Memory B cell (primary cell): ENCODE data around the gene PYGL.
"Not testable (repeated sequence)": the region's sequence is repeated elsewhere in the genome, so short reads cannot be mapped to it uniquely, and the experiment has no call there.

ENCODE experiments used
- ATAC-seq: fragments of 150-1000 bp; cut with Tn5 transposase; 2 replicates; pipeline ENCODE4 v1.10.0; 2021; ENCODE audit warnings: low read depth, mild to moderate bottlenecking, moderate library complexity
- DNase-seq, 2 donors: peaks; one replicate each; pipeline ENCODE4 v3.0.0; 2022; ENCODE audit warnings: low spot score in 2 of 2
- H3K27ac Mint-ChIP-seq: one replicate; pipeline ENCODE4 v1.8.0; 2022; ENCODE audit warnings: mild to moderate bottlenecking, moderate library complexity, mixed read lengths
- H3K27me3 Mint-ChIP-seq: one replicate; pipeline ENCODE4 v1.8.0; 2022; ENCODE audit warnings: mixed read lengths
- H3K36me3 Mint-ChIP-seq: one replicate; pipeline ENCODE4 v1.8.0; 2022; ENCODE audit warnings: mild to moderate bottlenecking, mixed read lengths
- H3K4me1 Mint-ChIP-seq: one replicate; pipeline ENCODE4 v1.8.0; 2022; ENCODE audit warnings: mixed read lengths
- H3K4me3 Mint-ChIP-seq: one replicate; pipeline ENCODE4 v1.8.0; 2022; ENCODE audit warnings: mild to moderate bottlenecking, moderate library complexity, mixed read lengths
- H3K9me3 Mint-ChIP-seq: one replicate; pipeline ENCODE4 v1.8.0; 2022; ENCODE audit warnings: mixed read lengths

PYGL gene

GRCh38 chr14:50967103-50967502, 22.8 kb upstream of the PYGL start:
- Mint-ChIP-seq H3K36me3 (no peaks in the 10 kb centered on the region), H3K9me3 (no peaks in the 10 kb centered on the region), H3K27me3 (peaks cover 10% of the 10 kb centered on the region), H3K4me3 (no peak overlapping the region), H3K27ac (no peak overlapping the region), H3K4me1 (no peaks in the 10 kb centered on the region)
- no peak for DNase-seq
- no peak for ATAC-seq

- no peak for ATAC-seq
- Mint-ChIP-seq H3K27me3 (peaks cover 12% of the 10 kb centered on the region), H3K27ac (no peak overlapping the region), H3K4me1 (peaks cover 2% of the 10 kb centered on the region), H3K4me3 (no peak overlapping the region), H3K9me3 (no peaks in the 10 kb centered on the region), H3K36me3 (no peaks in the 10 kb centered on the region)
- no peak for DNase-seq
These were observed 20.6 kb upstream of the PYGL start for GRCh38 chr14:50964683-50965390.

DNA sequence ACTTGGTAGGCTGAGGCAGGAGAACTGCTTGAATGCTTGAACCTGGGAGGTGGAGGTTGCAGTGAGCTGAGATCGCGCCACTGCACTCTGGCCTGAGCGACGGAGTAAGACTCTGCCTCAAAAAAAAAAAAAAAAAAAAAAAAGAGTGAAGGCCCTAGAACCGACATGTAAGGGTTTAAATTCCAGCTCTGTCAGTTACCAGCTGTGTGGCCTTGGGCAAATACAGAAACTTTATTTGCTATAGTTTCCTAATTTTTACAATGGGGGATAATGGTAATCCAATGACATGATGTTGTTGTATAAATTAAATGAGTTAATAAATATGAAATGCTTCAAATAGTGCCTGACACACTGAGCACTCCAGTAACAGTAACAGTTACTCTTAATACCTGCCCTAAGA, 19.6 kb upstream of the PYGL start:
- H3K4me3 Mint-ChIP-seq = no peak overlapping the region
- ATAC-seq = no peak
- H3K36me3 Mint-ChIP-seq = no peaks in the 10 kb centered on the region
- H3K4me1 Mint-ChIP-seq = peaks cover 2% of the 10 kb centered on the region
- H3K27me3 Mint-ChIP-seq = peaks cover 12% of the 10 kb centered on the region
- no peak overlapping the region for H3K27ac Mint-ChIP-seq
- H3K9me3 Mint-ChIP-seq = no peaks in the 10 kb centered on the region
- no peak for DNase-seq

- DNase-seq (no peak), ATAC-seq (no peak)
- H3K36me3 Mint-ChIP-seq = no peaks in the 10 kb centered on the region
- H3K4me1 Mint-ChIP-seq = peaks cover 2% of the 10 kb centered on the region
- no peak overlapping the region for H3K27ac Mint-ChIP-seq
- no peak overlapping the region for H3K4me3 Mint-ChIP-seq
- H3K9me3 Mint-ChIP-seq = no peaks in the 10 kb centered on the region
- peaks cover 11% of the 10 kb centered on the region for H3K27me3 Mint-ChIP-seq
These were observed 17.4 kb upstream of the PYGL start for GRCh38 chr14:50961605-50962221.

- no peaks in the 10 kb centered on the region for H3K9me3 Mint-ChIP-seq
- no peak overlapping the region for H3K27ac Mint-ChIP-seq
- H3K27me3 Mint-ChIP-seq = peaks cover 4% of the 10 kb centered on the region
- no peaks in the 10 kb centered on the region for H3K36me3 Mint-ChIP-seq
- no peak for ATAC-seq
- peaks cover 2% of the 10 kb centered on the region for H3K4me1 Mint-ChIP-seq
- no peak for DNase-seq
- no peak overlapping the region for H3K4me3 Mint-ChIP-seq
These were observed 13.0 kb upstream of the PYGL start for GRCh38 chr14:50957296-50957695.

DNA sequence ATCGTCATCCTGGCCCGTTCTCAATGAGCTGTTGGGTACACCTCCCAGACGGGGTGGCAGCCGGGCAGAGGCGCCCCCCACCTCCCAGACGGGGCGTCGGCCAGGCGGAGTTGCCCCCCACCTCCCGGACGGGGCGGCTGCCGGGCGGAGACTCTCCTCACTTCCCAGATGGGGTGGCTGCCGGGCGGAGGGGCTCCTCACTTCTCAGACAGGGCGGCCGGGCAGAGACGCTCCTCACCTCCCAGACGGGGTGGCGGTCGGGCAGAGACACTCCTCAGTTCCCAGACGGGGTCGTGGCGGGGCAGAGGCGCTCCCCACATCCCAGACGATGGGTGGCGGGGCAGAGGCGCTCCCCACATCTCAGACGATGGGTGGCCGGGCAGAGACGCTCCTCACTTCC, 12.1 kb upstream of the PYGL start:
- not testable (repeated sequence) for H3K27me3 Mint-ChIP-seq, ATAC-seq, H3K9me3 Mint-ChIP-seq, H3K36me3 Mint-ChIP-seq, H3K4me3 Mint-ChIP-seq, H3K4me1 Mint-ChIP-seq, H3K27ac Mint-ChIP-seq, DNase-seq

DNA sequence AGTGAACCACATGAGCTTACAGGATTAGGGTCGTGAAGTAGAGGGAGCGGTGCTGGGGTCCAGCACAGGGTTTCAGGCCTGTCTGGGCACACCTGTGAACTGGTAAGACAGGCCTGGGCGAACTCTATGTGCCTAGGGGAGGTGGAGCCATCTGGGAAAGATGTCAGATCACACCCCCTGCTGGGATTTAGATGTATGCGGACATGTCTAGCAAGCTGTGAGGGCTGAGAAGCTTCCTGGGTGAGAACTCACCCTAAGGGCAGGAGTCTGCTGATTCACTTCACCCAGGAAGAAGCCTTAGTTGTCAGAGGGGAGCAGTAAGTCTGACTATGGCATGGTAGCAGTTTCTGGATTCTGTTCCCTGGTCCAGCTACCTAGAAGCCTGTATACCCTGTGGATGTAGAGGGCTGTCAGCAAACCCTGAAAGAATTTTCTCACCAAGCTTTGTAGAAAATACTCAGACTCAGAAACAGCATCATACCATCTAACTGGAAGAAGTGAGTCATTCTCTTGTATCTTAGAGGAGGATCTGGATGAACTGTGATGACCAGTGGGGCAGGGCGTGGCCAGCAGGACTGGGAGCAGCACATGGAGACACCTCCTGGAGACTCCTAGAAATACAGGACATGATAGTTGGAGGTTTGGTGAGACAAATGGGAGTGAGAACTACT, 11.2 kb upstream of the PYGL start:
- Mint-ChIP-seq H3K27me3 (peaks cover 2% of the 10 kb centered on the region), H3K36me3 (no peaks in the 10 kb centered on the region), H3K4me3 (no peak overlapping the region), H3K27ac (no peak overlapping the region), H3K9me3 (no peaks in the 10 kb centered on the region), H3K4me1 (no peaks in the 10 kb centered on the region)
- DNase-seq (no peak), ATAC-seq (no peak)

- H3K4me1 Mint-ChIP-seq = no peaks in the 10 kb centered on the region
- no peak overlapping the region for H3K4me3 Mint-ChIP-seq
- no peak overlapping the region for H3K27ac Mint-ChIP-seq
- DNase-seq = no peak
- no peaks in the 10 kb centered on the region for H3K36me3 Mint-ChIP-seq
- H3K9me3 Mint-ChIP-seq = no peaks in the 10 kb centered on the region
- peak; percentile 55 for ATAC-seq
- H3K27me3 Mint-ChIP-seq = peaks cover 2% of the 10 kb centered on the region
These were observed 10.6 kb upstream of the PYGL start for GRCh38 chr14:50954811-50955372.

GRCh38 chr14:50953502-50953901, 9.2 kb upstream of the PYGL start:
- Mint-ChIP-seq H3K9me3 (no peaks in the 10 kb centered on the region), H3K36me3 (no peaks in the 10 kb centered on the region), H3K27me3 (peaks cover 2% of the 10 kb centered on the region), H3K27ac (no peak overlapping the region), H3K4me1 (no peaks in the 10 kb centered on the region), H3K4me3 (no peak overlapping the region)
- no peak for DNase-seq
- ATAC-seq = no peak

DNA sequence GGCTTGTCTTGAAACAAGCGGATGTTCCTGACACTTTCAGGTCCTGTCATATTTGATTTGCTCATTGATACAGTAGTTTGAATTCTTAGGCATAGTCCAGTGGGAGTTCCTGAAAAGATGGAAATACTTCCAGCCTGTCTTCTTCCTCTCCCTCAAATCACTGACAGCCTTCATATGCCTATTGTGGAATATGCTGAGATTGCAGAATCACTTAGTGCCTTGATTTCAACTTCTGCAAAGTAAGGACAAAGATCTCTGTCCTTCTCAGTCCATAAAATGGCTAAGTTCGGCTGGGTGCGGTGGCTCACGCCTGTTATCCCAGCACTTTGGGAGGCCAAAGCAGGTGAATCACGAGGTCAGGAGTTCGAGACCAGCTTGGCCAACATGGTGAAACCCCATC, 6.7 kb upstream of the PYGL start:
- Mint-ChIP-seq H3K4me1 (no peaks in the 10 kb centered on the region), H3K4me3 (no peak overlapping the region), H3K27me3 (peaks cover 2% of the 10 kb centered on the region), H3K36me3 (no peaks in the 10 kb centered on the region), H3K27ac (no peak overlapping the region), H3K9me3 (no peaks in the 10 kb centered on the region)
- DNase-seq (no peak), ATAC-seq (no peak)

DNA sequence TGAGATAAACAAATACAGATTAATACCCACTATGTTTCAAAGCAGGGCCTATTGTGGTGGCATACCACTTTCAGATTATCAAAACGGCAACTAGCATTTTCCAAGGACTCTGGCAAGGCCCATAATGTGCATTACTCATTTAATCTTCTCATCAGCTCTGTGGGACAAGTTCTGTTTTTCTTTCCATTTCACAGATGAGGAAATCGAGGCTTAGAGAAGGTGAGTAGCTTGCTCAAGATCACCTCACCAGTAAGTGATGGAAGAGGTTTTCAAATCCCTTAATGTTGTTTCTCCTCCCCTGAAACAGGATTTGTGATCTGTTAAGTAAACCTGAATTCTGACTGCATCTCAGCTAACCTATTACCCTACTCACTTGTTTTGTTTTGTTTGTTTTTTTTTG, 3.9 kb upstream of the PYGL start:
- H3K36me3 Mint-ChIP-seq = no peaks in the 10 kb centered on the region
- DNase-seq (no peak), ATAC-seq (no peak)
- H3K9me3 Mint-ChIP-seq = no peaks in the 10 kb centered on the region
- peaks cover under 1% of the 10 kb centered on the region for H3K27me3 Mint-ChIP-seq
- no peak overlapping the region for H3K4me3 Mint-ChIP-seq
- H3K4me1 Mint-ChIP-seq = peaks cover 9% of the 10 kb centered on the region
- no peak overlapping the region for H3K27ac Mint-ChIP-seq

- Mint-ChIP-seq H3K27me3 (peaks cover 2% of the 10 kb centered on the region), H3K4me1 (peaks cover 12% of the 10 kb centered on the region), H3K9me3 (no peaks in the 10 kb centered on the region), H3K4me3 (no peak overlapping the region), H3K36me3 (no peaks in the 10 kb centered on the region), H3K27ac (no peak overlapping the region)
- DNase-seq = no peak
- ATAC-seq = no peak
These were observed 3.2 kb upstream of the PYGL start for GRCh38 chr14:50947446-50947845.

DNA sequence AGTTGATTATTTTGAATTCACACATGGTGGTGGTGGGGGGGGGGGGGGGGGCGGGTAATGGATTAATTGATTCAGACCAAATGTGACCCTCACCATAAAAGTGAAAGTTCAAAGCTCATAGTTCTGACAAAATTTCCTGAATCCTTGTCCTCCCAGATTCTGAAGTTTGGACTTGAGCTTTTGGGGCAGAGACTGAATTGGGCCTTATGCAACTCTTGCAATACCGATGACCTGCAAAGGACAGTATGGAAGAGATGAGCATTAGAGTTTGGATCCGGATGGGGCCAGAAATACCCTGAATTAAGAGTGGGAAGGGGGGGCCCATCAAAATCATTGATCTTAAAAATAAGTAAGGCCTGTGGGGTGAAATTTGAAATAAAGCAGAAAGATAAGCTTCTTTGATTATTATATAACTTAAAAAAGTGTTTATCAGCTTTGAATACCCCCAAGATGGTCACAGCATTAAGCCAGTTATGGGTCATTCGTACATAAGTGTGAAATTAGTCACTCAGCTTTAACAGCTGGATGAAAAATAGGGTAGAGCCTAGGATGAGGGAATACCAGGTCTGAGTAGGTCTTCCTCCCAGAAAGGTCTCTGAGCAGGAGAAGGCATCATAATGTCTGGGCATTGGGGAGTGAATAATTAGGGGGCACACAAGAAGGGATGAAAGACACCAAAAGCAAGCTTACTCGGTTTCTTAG, 2.1 kb upstream of the PYGL start:
- H3K27ac Mint-ChIP-seq = no peak overlapping the region
- peaks cover 8% of the 10 kb centered on the region for H3K27me3 Mint-ChIP-seq
- no peak overlapping the region for H3K4me3 Mint-ChIP-seq
- no peak for DNase-seq
- no peaks in the 10 kb centered on the region for H3K9me3 Mint-ChIP-seq
- H3K4me1 Mint-ChIP-seq = peaks cover 12% of the 10 kb centered on the region
- ATAC-seq = no peak
- H3K36me3 Mint-ChIP-seq = peaks cover 1% of the 10 kb centered on the region
